ENCODE measurements around the gene SRPRB. TPM values are rescaled to one million over a fixed set of nuclear protein-coding genes. Genes with fewer than 3 reads are reported as not detected.

Gene SRPRB
- total RNA-seq, 4 donors from 2014 or later = 13.8 to 32.1 (median 24.4) TPM

GRCh38 chr3:133804896-133805295, 719 bp upstream of the SRPRB start:
- no peak overlapping the region for H3K27ac ChIP-seq
- no peaks in the 10 kb centered on the region for H3K9me3 ChIP-seq
- H3K4me3 ChIP-seq = peak overlapping the region in 1 of 2 donors; percentile 80
- no peak for ATAC-seq
- no peak for TF ChIP-seq POLR2AphosphoS5 (IDR thresholded peaks at IDR 0.05)
- no peak for TF ChIP-seq EP300 (IDR thresholded peaks at IDR 0.05)
- TF ChIP-seq, protein P1, sequence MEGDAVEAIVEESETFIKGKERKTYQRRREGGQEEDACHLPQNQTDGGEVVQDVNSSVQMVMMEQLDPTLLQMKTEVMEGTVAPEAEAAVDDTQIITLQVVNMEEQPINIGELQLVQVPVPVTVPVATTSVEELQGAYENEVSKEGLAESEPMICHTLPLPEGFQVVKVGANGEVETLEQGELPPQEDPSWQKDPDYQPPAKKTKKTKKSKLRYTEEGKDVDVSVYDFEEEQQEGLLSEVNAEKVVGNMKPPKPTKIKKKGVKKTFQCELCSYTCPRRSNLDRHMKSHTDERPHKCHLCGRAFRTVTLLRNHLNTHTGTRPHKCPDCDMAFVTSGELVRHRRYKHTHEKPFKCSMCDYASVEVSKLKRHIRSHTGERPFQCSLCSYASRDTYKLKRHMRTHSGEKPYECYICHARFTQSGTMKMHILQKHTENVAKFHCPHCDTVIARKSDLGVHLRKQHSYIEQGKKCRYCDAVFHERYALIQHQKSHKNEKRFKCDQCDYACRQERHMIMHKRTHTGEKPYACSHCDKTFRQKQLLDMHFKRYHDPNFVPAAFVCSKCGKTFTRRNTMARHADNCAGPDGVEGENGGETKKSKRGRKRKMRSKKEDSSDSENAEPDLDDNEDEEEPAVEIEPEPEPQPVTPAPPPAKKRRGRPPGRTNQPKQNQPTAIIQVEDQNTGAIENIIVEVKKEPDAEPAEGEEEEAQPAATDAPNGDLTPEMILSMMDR (IDR thresholded peaks at IDR 0.05) = no peak
- TF ChIP-seq POLR2A (IDR thresholded peaks at IDR 0.05) = no peak
- H3K4me1 ChIP-seq = peaks cover 0 to 29% (median 0%) of the 10 kb centered on the region in 3 donors
- no peaks in the 10 kb centered on the region for H3K27me3 ChIP-seq
- WGBS, 2 donors (ENCODE audit: low coverage in 1 of 2) = 84 to 85% methylated on average over 3 to 4 of the region's 4 CpGs
- peaks cover 0 to 23% of the 10 kb centered on the region in 2 donors for H3K36me3 ChIP-seq

DNA sequence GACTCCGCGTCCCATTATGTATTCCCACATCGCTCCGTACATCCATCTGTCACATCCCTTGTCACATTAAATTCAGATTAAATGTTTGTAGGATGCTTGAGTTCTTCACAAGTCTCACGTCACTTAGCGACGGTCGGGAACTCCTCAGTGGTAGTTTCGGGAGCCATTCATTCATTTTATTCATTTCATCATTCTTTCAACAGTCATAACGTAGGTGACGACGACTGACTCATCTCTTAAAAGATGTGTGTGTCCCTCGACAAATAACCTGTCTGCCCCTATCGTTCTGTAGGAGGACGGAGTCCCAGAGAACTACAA, 272 bp upstream of the SRPRB start:
- Histone ChIP-seq H3K4me1 (peaks cover 0 to 29% (median 0%) of the 10 kb centered on the region in 3 donors), H3K36me3 (peaks cover 0 to 27% of the 10 kb centered on the region in 2 donors), H3K4me3 (peak overlapping the region; percentile 80 to 82), H3K27ac (peak overlapping the region in 2 of 4 donors; percentile 81 to 82), H3K27me3 (no peaks in the 10 kb centered on the region), H3K9me3 (no peaks in the 10 kb centered on the region)
- no peak for ATAC-seq
- WGBS, 2 donors (ENCODE audit: low coverage in 1 of 2) = 0 to 13% methylated on average over 7 to 9 of the region's 15 CpGs
- no peak for TF ChIP-seq EP300 (IDR thresholded peaks at IDR 0.05)
- TF ChIP-seq POLR2A (IDR thresholded peaks at IDR 0.05) = no peak
- TF ChIP-seq, protein P1 (IDR thresholded peaks at IDR 0.05) = no peak
- no peak for TF ChIP-seq POLR2AphosphoS5 (IDR thresholded peaks at IDR 0.05)

DNA sequence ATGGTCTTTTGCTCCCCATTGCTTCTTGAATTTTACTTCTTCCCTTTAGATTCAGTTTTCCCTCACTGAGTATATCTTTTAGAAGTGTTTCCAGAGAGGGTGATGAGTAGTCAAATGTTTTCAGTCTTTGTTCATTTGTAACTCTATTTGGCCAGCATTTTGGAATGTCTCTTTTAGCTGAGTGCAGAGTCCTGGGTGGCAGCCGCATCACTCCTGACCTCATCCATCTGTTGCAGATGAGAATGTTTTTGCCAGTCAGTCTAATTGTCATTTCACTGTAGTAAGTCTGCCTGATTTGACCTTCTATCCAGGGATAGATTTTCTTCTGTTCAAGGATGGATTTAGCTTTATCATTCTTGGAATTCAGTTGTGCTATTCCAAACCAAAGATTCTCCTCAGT, 7.3 kb downstream of the SRPRB start:
- H3K36me3 ChIP-seq = peaks cover 0 to 94% of the 10 kb centered on the region in 2 donors
- ATAC-seq = no peak
- WGBS, 2 donors (ENCODE audit: low coverage in 1 of 2) = 93% methylated on average over 1 of the region's 1 CpG; no CpG with 5 or more reads in 1 of the 2 donors

DNA sequence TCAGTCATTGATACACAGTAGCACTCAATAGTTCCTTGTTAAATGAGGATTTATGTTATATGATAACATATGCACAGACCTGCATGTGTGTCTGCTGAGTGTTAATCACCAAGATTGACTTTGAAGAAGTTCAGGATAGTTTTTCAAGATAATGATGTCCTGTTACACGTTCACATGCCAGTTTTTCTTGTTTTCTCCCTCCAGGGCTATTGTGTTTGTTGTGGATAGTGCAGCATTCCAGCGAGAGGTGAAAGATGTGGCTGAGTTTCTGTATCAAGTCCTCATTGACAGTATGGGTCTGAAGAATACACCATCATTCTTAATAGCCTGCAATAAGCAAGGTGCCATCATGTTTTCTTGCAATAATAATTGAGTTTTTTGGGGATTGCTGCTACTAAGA, 9.8 kb downstream of the SRPRB start:
- WGBS, 2 donors (ENCODE audit: low coverage in 1 of 2) = 85 to 93% methylated on average over 2 of the region's 2 CpGs
- Histone ChIP-seq H3K4me3 (no peak overlapping the region), H3K27ac (no peak overlapping the region), H3K9me3 (no peaks in the 10 kb centered on the region), H3K36me3 (peaks cover 0 to 85% of the 10 kb centered on the region in 2 donors), H3K27me3 (no peaks in the 10 kb centered on the region), H3K4me1 (no peaks in the 10 kb centered on the region)
- TF ChIP-seq POLR2AphosphoS5 (IDR thresholded peaks at IDR 0.05) (no peak), POLR2A (IDR thresholded peaks at IDR 0.05) (no peak), EP300 (IDR thresholded peaks at IDR 0.05) (no peak)
- TF ChIP-seq, protein P1 (IDR thresholded peaks at IDR 0.05) = no peak
- no peak for ATAC-seq

More for the DNA sequence above, 7.3 kb downstream of the SRPRB start:
- H3K27ac ChIP-seq = no peak overlapping the region
- TF ChIP-seq POLR2A (IDR thresholded peaks at IDR 0.05) = no peak
- no peak for TF ChIP-seq EP300 (IDR thresholded peaks at IDR 0.05)
- TF ChIP-seq, protein P1 (IDR thresholded peaks at IDR 0.05) = no peak
- no peak for TF ChIP-seq POLR2AphosphoS5 (IDR thresholded peaks at IDR 0.05)
- no peak overlapping the region for H3K4me3 ChIP-seq
- no peaks in the 10 kb centered on the region for H3K27me3 ChIP-seq
- peaks cover 0 to 7% (median 0%) of the 10 kb centered on the region in 3 donors for H3K4me1 ChIP-seq
- no peaks in the 10 kb centered on the region for H3K9me3 ChIP-seq

DNA sequence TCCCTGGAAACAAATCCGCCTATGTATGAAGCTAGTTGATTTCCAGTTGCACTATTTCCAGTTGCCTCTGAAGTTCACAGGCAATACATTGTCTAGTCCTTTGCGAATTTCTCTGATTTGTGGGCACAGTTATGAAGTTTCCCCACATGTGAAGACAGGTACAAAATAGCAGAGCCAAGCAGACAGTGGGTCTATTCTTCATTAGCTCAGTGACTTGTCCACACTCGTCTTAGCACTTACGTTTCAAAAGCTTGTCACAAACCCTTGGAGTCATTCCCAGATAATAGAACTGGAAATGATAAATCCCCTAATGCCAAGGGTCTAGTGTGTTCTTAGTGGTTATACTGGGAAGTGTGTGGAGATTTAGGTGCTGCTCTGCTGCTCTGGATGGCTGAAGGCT, 14.5 kb downstream of the SRPRB start:
- no peak for ATAC-seq
- peaks cover 0 to 90% of the 10 kb centered on the region in 2 donors for H3K36me3 ChIP-seq
- no peak overlapping the region for H3K27ac ChIP-seq
- H3K27me3 ChIP-seq = no peaks in the 10 kb centered on the region
- no peaks in the 10 kb centered on the region for H3K9me3 ChIP-seq
- no peaks in the 10 kb centered on the region for H3K4me1 ChIP-seq
- 75 to 79% methylated on average over 3 to 4 of the region's 4 CpGs for WGBS, 2 donors (ENCODE audit: low coverage in 1 of 2)
- H3K4me3 ChIP-seq = no peak overlapping the region
- TF ChIP-seq POLR2A (IDR thresholded peaks at IDR 0.05) (no peak), POLR2AphosphoS5 (IDR thresholded peaks at IDR 0.05) (no peak), EP300 (IDR thresholded peaks at IDR 0.05) (no peak)
- TF ChIP-seq, protein P1 (IDR thresholded peaks at IDR 0.05) = no peak
